AG08396 (cell line): ENCODE measurements around the gene KIRREL3.

ENCODE experiments used
- DNase-seq: peaks from one replicate; pipeline ENCODE4 v3.0.0; 2012; ENCODE audit warnings: low spot score, mixed read lengths

KIRREL3 gene

DNA sequence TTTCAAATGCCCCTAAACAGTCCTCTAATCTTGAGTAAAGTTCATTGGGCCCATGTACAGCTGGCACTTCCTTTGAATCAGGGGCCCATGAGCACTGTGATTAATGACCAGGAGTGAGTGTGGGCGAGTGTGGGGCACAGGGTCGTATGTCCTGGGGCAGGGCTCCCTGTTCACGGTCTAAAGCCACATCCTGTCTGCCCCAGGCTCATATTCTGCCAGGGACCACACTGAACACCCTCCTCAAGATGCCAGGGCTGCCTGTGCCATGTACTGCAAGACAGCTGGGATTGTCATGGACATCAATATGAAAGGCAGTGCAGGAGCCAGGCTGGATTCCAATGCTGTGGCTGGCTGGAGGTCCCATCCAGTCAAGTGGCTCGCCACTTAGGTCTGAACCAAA lies 130.5 kb downstream of the KIRREL3 start:
- DNase-seq: no peak

DNA sequence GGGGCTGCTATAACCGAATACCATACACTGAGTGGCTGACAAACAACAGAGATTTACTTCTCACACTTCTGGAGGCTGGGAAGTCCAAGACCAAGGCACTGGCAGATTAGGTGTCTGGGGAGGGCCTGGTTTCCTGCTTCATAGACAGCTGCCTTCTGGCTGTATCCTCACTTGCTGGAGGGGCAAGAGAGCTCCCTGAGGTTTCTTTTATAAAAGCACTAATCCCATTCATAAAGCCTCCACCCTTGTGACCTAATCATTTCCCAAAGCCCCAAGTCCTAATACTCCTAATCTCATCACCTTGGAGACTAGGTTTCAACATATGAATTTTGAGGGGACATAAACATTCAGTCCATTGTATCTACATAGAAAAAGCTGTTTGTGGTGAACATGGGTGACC lies 131.8 kb downstream of the KIRREL3 start:
- no peak for DNase-seq

GRCh38 chr11:126864934-126865333 lies 135.6 kb downstream of the KIRREL3 start:
- no peak for DNase-seq

GRCh38 chr11:126863294-126863997 lies 137.1 kb downstream of the KIRREL3 start:
- no peak for DNase-seq

DNA sequence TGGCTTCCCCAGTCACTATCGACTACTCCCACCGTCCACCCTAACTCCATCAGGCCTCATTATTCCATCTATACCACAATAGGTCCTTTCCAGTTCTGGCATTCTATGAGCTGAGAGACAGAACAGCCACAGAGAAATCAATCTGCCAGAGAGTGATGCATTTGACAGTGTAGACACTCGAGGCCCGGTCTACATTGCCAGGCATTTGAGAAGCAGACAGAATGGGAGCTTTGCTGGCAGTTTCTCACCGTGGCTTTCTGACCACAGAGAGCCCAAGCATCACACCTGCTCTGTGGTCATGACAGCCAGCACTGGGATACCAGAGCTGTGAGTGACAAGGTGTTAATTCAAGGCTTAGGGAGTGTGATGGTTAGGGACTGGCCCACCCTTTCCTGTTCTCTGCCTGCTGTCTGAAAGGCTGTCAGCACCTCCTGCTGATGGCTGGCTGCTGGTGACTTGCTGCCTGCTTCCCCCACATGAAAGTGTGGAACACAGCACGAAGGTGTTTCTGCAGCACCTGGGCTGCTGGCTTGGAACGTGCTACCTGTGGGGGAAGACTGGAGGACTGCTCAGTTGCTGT lies 137.8 kb downstream of the KIRREL3 start:
- DNase-seq: no peak

- no peak for DNase-seq
Observed at GRCh38 chr11:126861796-126862459, 138.6 kb downstream of the KIRREL3 start.

- peak; percentile 53 for DNase-seq
Observed at GRCh38 chr11:126857860-126858808, 142.4 kb downstream of the KIRREL3 start.

DNA sequence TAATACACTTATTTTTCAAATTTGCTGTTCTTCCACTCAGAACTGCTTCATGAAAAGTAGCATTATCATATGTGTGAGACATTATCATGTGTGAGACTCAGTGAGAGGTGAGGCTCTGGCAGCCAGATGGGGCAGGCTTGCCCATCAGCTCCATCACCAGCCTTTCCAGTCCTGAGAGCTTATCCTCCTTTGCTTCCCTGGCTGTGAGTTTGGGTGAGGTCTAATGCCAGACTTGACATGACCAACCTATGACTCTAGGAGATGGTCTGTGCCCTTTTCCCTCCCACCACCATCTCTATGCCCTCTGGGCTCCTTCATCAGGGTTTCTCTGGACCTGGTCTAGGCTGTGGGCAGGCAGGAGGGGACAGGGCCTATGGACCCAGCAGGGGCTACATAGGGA lies 145.0 kb downstream of the KIRREL3 start:
- DNase-seq: no peak

- DNase-seq: no peak
Observed at GRCh38 chr11:126853732-126854131, 146.8 kb downstream of the KIRREL3 start.

- no peak for DNase-seq
Observed at GRCh38 chr11:126844789-126845188, 155.8 kb downstream of the KIRREL3 start.

GRCh38 chr11:126843096-126843495 lies 157.5 kb downstream of the KIRREL3 start:
- DNase-seq: no peak

GRCh38 chr11:126841999-126842398 lies 158.6 kb downstream of the KIRREL3 start:
- DNase-seq: no peak

DNA sequence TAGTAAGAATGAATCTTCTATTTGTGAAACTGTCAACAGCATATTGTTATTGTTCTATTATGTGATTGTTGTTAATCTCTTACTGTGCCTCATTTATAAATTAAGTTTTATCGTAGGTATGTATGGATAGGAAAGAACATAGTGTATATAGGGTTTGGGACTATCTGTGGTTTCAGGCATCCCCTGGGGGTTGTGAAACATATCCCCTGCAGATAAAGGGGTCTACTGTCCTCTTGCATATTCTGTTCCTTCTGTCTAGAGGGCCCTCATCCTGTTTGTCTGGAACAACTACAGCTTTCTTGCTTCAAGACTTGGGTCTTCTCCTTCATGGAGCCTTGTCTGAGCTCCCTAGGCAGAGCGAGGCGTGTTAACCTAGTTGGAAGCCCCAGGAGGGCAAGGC lies 159.6 kb downstream of the KIRREL3 start:
- no peak for DNase-seq

- no peak for DNase-seq
Observed at GRCh38 chr11:126840201-126840886, 160.2 kb downstream of the KIRREL3 start.

DNA sequence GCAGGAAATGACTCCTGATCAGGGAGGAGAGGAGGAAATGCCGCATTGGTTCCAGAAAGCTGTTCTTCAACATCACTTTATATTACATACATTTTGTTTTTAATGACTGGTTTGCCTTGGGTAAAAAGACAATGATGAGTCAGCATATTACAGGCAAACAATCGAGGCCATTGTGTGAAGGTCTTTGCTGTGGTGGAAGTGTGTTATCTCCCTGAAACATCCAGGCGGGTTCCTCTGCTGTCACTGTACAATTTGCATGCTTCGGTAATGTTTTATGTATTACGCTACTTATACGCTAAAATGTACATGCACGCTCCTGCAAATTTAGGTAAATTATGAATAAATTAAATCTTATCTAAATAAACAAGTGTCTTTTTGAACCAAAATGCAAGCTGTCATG lies 161.1 kb downstream of the KIRREL3 start:
- no peak for DNase-seq

- no peak for DNase-seq
Observed at GRCh38 chr11:126838779-126839178, 161.8 kb downstream of the KIRREL3 start.

GRCh38 chr11:126837581-126837980 lies 163.0 kb downstream of the KIRREL3 start:
- no peak for DNase-seq

GRCh38 chr11:126834573-126834972 lies 166.0 kb downstream of the KIRREL3 start:
- DNase-seq: no peak

DNA sequence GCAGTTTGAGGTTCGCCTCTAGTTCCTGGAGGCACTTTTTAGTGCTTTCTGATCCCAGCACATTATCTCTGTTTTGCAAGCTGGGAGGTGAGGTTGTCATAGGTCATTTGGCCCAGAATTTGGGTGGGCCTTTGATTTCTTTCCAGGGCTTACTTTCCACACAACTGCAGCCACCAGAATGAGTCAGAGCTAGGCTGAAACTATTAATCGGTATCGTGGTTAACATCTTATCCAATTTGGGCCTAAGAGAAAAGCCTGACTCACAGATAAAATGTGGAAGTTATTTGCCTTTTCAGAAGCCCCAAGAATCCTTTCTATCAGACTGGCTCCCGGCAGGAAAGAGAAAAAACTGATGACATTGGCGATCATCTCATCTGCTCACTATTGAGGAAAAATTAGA lies 166.4 kb downstream of the KIRREL3 start:
- peak; percentile 66 for DNase-seq

DNA sequence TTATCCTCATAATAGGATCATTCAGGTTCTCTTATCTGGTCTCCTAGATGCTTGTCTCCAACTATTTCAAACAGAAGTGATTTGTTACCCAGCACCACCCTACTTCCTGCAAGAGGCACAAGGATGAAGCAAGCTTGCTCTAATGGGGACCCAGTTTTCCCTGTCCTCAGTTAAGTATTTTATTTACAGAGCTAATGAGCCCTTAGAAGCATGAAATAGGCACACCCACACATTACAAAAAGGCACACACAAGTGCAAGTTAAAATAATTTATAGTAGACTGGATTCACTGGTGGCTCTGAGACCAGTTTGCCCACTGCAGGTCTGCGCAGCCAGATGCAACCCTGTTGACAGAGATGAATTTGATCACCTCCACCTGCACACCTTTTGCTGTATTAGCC lies 167.5 kb downstream of the KIRREL3 start:
- no peak for DNase-seq

DNA sequence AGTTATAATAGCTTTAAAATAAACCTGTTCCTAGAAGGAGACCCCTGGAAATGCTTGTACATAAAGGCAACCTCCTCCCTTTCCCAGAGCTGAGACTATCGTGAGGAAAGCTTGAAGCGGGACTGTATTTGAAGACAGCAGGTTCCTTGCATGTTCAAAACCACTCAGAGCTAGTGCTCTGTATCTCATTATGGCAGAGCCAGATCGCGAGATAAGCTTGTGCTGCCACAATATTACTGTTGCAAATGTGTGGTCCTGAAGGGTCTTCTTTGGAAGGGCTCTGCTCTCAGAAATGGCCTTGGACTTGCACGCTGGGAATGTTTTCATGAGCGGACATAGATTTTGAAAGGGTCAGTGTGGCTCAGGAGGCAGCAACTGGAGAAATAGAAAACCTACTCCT lies 168.2 kb downstream of the KIRREL3 start:
- DNase-seq: no peak
